MCF 10A (cell line): ENCODE results near the gene MLLT6. TPM values are rescaled to one million over a fixed set of nuclear protein-coding genes. Genes with fewer than 3 reads are reported as not detected.
"Not testable (repeated sequence)": the region's sequence is repeated elsewhere in the genome, so short reads cannot be mapped to it uniquely, and the experiment has no call there.

ENCODE experiments used
- BruUV-seq: library from RNA; stranded (reverse); fragments of 400-500 nt; replicated peaks from 2 replicates; lab custom pipeline; 2021; lab: Mats Ljungman, UMichigan
- CTCF ChIA-PET: fragments of 300-600 bp; sonication (Branson Sonifier 250); formaldehyde crosslinking; extraction: SDS; loops from one replicate; lab custom pipeline; 2021; ENCODE audit warnings: antibody characterized with exemption, inconsistent platforms; lab: Yijun Ruan, JAX
- POLR2A ChIA-PET: fragments of 300-600, 350-650 bp; sonication (Branson Sonifier 250); formaldehyde crosslinking; extraction: SDS; loops from one replicate; lab custom pipeline; 2020; ENCODE audit warnings: antibody characterized with exemption, inconsistent platforms; lab: Yijun Ruan, JAX
- DNase-seq: peaks from one replicate; pipeline ENCODE4 v3.0.0-alpha.2; 2018; ENCODE audit not compliant: unreplicated experiment
- H3K27ac Mint-ChIP-seq: one replicate; pipeline ENCODE4 v1.8.0; 2022; ENCODE audit warnings: mild to moderate bottlenecking, low read depth, mixed read lengths; ENCODE audit not compliant: unreplicated experiment
- H3K27me3 Mint-ChIP-seq: one replicate; pipeline ENCODE4 v1.8.0; 2022; ENCODE audit warnings: mixed read lengths; ENCODE audit not compliant: insufficient read depth, unreplicated experiment
- H3K36me3 Mint-ChIP-seq: one replicate; pipeline ENCODE4 v1.8.0; 2022; ENCODE audit warnings: mild to moderate bottlenecking, moderate library complexity, mixed read lengths; ENCODE audit not compliant: insufficient read depth, unreplicated experiment
- H3K4me1 Mint-ChIP-seq: one replicate; pipeline ENCODE4 v1.8.0; 2022; ENCODE audit warnings: mixed read lengths; ENCODE audit not compliant: insufficient read depth, unreplicated experiment
- H3K4me3 Mint-ChIP-seq: one replicate; pipeline ENCODE4 v1.8.0; 2022; ENCODE audit warnings: mild to moderate bottlenecking, moderate library complexity, mixed read lengths; ENCODE audit not compliant: unreplicated experiment
- H3K9me3 Mint-ChIP-seq: one replicate; pipeline ENCODE4 v1.8.0; 2022; ENCODE audit warnings: mixed read lengths; ENCODE audit not compliant: unreplicated experiment
- CTCF ChIP-seq: fragments of 200-600 bp; IDR thresholded peaks from one replicate; pipeline ENCODE4 v1.8.0; 2022; ENCODE audit warnings: antibody characterized with exemption, mild to moderate bottlenecking; ENCODE audit not compliant: unreplicated experiment
- intact Hi-C: fragments of 100-400 bp; cut with micrococcal nuclease; formaldehyde crosslinking; loops from 2 replicates; pipeline ENCODE4 v1.14.1; 2022
- total RNA-seq: library from RNA; stranded (reverse); gene quantifications from 2 replicates; pipeline ENCODE4 v1.2.3, GENCODE V29; 2022

The MLLT6 gene
- total RNA-seq, 1 experiment from 2014 or later, result 65.3 TPM

- Mint-ChIP-seq H3K36me3 (peaks cover 6% of the 10 kb centered on the region), H3K27ac (no peak overlapping the region), H3K9me3 (no peaks in the 10 kb centered on the region), H3K4me1 (no peaks in the 10 kb centered on the region), H3K4me3 (no peak overlapping the region), H3K27me3 (no peaks in the 10 kb centered on the region)
- CTCF ChIA-PET, result interaction anchor here (0.5 to 0.6 kb wide), 2 partner anchors 34 to 261 kb away, joined by 3 read pairs; no protein-coding TSS in a partner anchor
- DNase-seq, result no peak
- intact Hi-C loops, result no loop called here
- TF ChIP-seq CTCF, result no peak
- POLR2A ChIA-PET, result no interaction called here
- no TSS peak for BruUV-seq
These were observed 16.7 kb downstream of the MLLT6 start for GRCh38 chr17:38721802-38722201.

GRCh38 chr17:38724337-38724988 lies 19.4 kb downstream of the MLLT6 start:
- intact Hi-C loops, result no loop called here
- Mint-ChIP-seq H3K4me1 (no peaks in the 10 kb centered on the region), H3K27ac (no peak overlapping the region), H3K27me3 (no peaks in the 10 kb centered on the region), H3K9me3 (no peaks in the 10 kb centered on the region), H3K36me3 (peaks cover 6% of the 10 kb centered on the region), H3K4me3 (no peak overlapping the region)
- BruUV-seq, result no TSS peak
- no peak for DNase-seq
- CTCF ChIA-PET, result no interaction called here
- TF ChIP-seq CTCF, result no peak
- POLR2A ChIA-PET, result interaction anchor here (0.5 to 1.4 kb wide), 2 partner anchors 19 to 26 kb away, joined by 4 to 6 read pairs; no protein-coding TSS in a partner anchor

- Mint-ChIP-seq H3K36me3 (peaks cover 6% of the 10 kb centered on the region), H3K9me3 (no peaks in the 10 kb centered on the region), H3K27ac (no peak overlapping the region), H3K4me1 (no peaks in the 10 kb centered on the region), H3K4me3 (no peak overlapping the region), H3K27me3 (no peaks in the 10 kb centered on the region)
- no peak for DNase-seq
- intact Hi-C loops, result no loop called here
- POLR2A ChIA-PET, result no interaction called here
- no TSS peak for BruUV-seq
- CTCF ChIA-PET, result no interaction called here
- TF ChIP-seq CTCF, result no peak
These were observed 20.0 kb downstream of the MLLT6 start for GRCh38 chr17:38725066-38725465.

- BruUV-seq, H3K4me1 Mint-ChIP-seq, H3K4me3 Mint-ChIP-seq, H3K27me3 Mint-ChIP-seq, intact Hi-C loops, CTCF ChIA-PET, H3K27ac Mint-ChIP-seq, POLR2A ChIA-PET, DNase-seq, H3K9me3 Mint-ChIP-seq: not testable (repeated sequence)
- H3K36me3 Mint-ChIP-seq, result peaks cover 12% of the 10 kb centered on the region
These were observed 21.1 kb downstream of the MLLT6 start for GRCh38 chr17:38726145-38726544.
